A549 (cell line): Measurements from ENCODE around the gene CYB561D2.

ENCODE experiments used
- BHLHE40 ChIP-seq: IDR thresholded peaks from 2 replicates; pipeline ENCODE4 v1.6.1; 2012; ENCODE audit warnings: low read depth, low read length, inconsistent platforms
- CHD4 ChIP-seq: fragments of 200-600 bp; sonication (generic); IDR thresholded peaks from 2 replicates; pipeline ENCODE4 v1.6.1; 2016; ENCODE audit warnings: antibody characterized with exemption, mild to moderate bottlenecking, borderline replicate concordance
- FOSL2 ChIP-seq, 2 experiments: fragments of 450-650 bp in 1 of 2; fragments of >200 bp in 1 of 2; sonication (Bioruptor Twin) in 1 of 2; formaldehyde crosslinking; IDR thresholded peaks; 2 replicates each; pipeline versions ENCODE4 v1.5.0 to v1.6.1; 2016 to 2020; ENCODE audit warnings: mild to moderate bottlenecking in 1 of 2, moderate library complexity in 1 of 2
- GATA3 ChIP-seq: IDR thresholded peaks from 2 replicates; pipeline ENCODE4 v1.6.1; 2012; ENCODE audit warnings: borderline replicate concordance
- POLR2A ChIP-seq: IDR thresholded peaks from 2 replicates; pipeline ENCODE4 v1.6.1; 2012; ENCODE audit warnings: mild to moderate bottlenecking, low read length
- RAD21 ChIP-seq, 2 experiments: fragments of >200 bp in 1 of 2; sonication (Bioruptor Twin) in 1 of 2; formaldehyde crosslinking in 1 of 2; IDR thresholded peaks in 1 of 2; conservative IDR thresholded peaks in 1 of 2; 2 replicates in 1 of 2; 3 replicates in 1 of 2; pipeline ENCODE4 v1.6.1; 2012 to 2018; ENCODE audit warnings: inconsistent platforms in 1 of 2
- RCOR1 ChIP-seq: fragments of 150-350 bp; IDR thresholded peaks from 2 replicates; pipeline ENCODE4 v1.6.1; 2014; ENCODE audit warnings: antibody characterized with exemption, low read length, low read depth
- SREBF2 ChIP-seq: fragments of 450-650 bp; IDR thresholded peaks from 2 replicates; pipeline ENCODE4 v1.6.1; 2014; ENCODE audit warnings: mild to moderate bottlenecking, moderate library complexity
- TF ChIP-seq, protein P1 (sequence below): fragments of >200 bp; sonication (Bioruptor Twin); formaldehyde crosslinking; IDR thresholded peaks from 3 replicates; pipeline ENCODE4 v1.5.1; 2016
- TF ChIP-seq, protein P2 (sequence below): fragments of 150-350 bp; IDR thresholded peaks from 2 replicates; pipeline ENCODE4 v1.6.1; 2014; ENCODE audit warnings: low read depth, mild to moderate bottlenecking, low read length
- TF ChIP-seq, protein P3 (sequence below): fragments of 200-600 bp; sonication (generic); IDR thresholded peaks from 2 replicates; pipeline ENCODE4 v1.6.1; 2016; ENCODE audit warnings: antibody characterized with exemption, mild to moderate bottlenecking, moderate library complexity

DNA sequence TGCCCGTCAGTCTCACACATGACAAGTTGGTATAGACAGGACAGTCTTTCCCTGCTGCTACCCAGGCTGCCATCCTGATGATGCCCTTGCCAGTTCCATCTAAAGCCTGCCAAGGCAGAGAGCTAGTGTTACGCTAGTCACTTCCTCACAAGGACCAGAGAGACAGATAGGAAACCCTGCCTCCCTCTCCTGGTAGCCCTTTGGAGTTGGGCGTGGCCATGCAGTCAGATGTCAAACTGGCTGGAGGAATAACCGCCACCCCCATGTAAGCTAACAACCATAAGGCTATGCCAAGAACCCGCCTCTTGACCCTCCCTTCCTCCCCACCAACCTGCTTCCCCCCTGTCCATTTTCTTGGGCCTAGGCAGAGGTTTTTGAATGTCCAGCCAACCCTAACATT is 5.9 kb downstream of the CYB561D2 start:
- no peak for TF ChIP-seq POLR2A
- TF ChIP-seq, protein P1, sequence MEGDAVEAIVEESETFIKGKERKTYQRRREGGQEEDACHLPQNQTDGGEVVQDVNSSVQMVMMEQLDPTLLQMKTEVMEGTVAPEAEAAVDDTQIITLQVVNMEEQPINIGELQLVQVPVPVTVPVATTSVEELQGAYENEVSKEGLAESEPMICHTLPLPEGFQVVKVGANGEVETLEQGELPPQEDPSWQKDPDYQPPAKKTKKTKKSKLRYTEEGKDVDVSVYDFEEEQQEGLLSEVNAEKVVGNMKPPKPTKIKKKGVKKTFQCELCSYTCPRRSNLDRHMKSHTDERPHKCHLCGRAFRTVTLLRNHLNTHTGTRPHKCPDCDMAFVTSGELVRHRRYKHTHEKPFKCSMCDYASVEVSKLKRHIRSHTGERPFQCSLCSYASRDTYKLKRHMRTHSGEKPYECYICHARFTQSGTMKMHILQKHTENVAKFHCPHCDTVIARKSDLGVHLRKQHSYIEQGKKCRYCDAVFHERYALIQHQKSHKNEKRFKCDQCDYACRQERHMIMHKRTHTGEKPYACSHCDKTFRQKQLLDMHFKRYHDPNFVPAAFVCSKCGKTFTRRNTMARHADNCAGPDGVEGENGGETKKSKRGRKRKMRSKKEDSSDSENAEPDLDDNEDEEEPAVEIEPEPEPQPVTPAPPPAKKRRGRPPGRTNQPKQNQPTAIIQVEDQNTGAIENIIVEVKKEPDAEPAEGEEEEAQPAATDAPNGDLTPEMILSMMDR: no peak
- TF ChIP-seq GATA3: no peak
- no peak for TF ChIP-seq FOSL2 (IDR thresholded peaks at IDR 0.05)
- no peak for TF ChIP-seq FOSL2 (CRISPR knock-in tag; IDR thresholded peaks at IDR 0.05)
- TF ChIP-seq RCOR1: no peak
- no peak for TF ChIP-seq RAD21 (conservative IDR thresholded peaks at IDR 0.05 in 1 of 2, IDR thresholded peaks at IDR 0.05 in 1 of 2)
- TF ChIP-seq, protein P2, sequence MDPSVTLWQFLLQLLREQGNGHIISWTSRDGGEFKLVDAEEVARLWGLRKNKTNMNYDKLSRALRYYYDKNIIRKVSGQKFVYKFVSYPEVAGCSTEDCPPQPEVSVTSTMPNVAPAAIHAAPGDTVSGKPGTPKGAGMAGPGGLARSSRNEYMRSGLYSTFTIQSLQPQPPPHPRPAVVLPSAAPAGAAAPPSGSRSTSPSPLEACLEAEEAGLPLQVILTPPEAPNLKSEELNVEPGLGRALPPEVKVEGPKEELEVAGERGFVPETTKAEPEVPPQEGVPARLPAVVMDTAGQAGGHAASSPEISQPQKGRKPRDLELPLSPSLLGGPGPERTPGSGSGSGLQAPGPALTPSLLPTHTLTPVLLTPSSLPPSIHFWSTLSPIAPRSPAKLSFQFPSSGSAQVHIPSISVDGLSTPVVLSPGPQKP: no peak
- no peak for TF ChIP-seq BHLHE40
- TF ChIP-seq, protein P3, sequence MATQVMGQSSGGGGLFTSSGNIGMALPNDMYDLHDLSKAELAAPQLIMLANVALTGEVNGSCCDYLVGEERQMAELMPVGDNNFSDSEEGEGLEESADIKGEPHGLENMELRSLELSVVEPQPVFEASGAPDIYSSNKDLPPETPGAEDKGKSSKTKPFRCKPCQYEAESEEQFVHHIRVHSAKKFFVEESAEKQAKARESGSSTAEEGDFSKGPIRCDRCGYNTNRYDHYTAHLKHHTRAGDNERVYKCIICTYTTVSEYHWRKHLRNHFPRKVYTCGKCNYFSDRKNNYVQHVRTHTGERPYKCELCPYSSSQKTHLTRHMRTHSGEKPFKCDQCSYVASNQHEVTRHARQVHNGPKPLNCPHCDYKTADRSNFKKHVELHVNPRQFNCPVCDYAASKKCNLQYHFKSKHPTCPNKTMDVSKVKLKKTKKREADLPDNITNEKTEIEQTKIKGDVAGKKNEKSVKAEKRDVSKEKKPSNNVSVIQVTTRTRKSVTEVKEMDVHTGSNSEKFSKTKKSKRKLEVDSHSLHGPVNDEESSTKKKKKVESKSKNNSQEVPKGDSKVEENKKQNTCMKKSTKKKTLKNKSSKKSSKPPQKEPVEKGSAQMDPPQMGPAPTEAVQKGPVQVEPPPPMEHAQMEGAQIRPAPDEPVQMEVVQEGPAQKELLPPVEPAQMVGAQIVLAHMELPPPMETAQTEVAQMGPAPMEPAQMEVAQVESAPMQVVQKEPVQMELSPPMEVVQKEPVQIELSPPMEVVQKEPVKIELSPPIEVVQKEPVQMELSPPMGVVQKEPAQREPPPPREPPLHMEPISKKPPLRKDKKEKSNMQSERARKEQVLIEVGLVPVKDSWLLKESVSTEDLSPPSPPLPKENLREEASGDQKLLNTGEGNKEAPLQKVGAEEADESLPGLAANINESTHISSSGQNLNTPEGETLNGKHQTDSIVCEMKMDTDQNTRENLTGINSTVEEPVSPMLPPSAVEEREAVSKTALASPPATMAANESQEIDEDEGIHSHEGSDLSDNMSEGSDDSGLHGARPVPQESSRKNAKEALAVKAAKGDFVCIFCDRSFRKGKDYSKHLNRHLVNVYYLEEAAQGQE: no peak
- TF ChIP-seq CHD4: no peak
- no peak for TF ChIP-seq SREBF2
